GM12892 (cell line): ENCODE measurements around the gene CACNA2D3.

Source experiments
- POLR2A ChIP-seq: IDR thresholded peaks from 2 replicates; pipeline ENCODE4 v1.6.1; 2011; ENCODE audit warnings: low read depth, low read length, control low read depth
- POLR2AphosphoS5 ChIP-seq: IDR thresholded peaks from 2 replicates; pipeline ENCODE4 v1.6.1; 2011; ENCODE audit warnings: low read depth, low read length, control low read depth
- TAF1 ChIP-seq: IDR thresholded peaks from 2 replicates; pipeline ENCODE4 v1.6.1; 2011; ENCODE audit warnings: low read depth, mild to moderate bottlenecking, control low read depth, low read length, borderline replicate concordance

DNA sequence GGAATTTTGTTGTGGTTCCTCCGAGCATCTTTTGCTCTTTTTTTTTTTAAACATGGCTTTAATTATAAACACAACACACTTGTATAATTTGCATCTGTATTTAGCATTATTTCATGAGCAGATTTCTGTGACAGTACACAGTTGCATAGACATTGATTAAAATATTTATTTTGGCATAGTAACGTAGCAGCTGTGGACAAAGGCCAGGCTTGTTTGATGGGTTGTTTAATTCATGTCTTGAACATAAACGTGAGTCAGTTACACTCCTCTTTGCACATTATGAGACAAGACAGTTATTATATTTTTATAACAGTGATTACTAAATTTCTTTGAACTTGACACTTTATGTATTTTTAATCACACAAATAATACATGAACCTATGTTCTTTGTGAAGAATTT lies 182.5 kb downstream of the CACNA2D3 start:
- TF ChIP-seq POLR2AphosphoS5, result no peak
- TF ChIP-seq POLR2A, result no peak
- TF ChIP-seq TAF1, result no peak
